ENCODE measurements around the gene IQSEC2. TPM values are rescaled to one million over a fixed set of nuclear protein-coding genes. Genes with fewer than 3 reads are reported as not detected.

Gene IQSEC2
- total and polyA plus RNA-seq, 10 donors: 5.2 to 15.7 (median 8.5) TPM

- H3K27me3 ChIP-seq (replicated peaks in 1 of 7): peaks cover 0 to 36% (median 0%) of the 10 kb centered on the region in 7 donors
- peak overlapping the region in 2 of 8 donors; percentile 40 to 46 for H3K27ac ChIP-seq
- 52 to 66% (median 63%) methylated on average over 6 to 8 of the region's 8 CpGs for WGBS, 5 donors
- no peak for DNase-seq
- H3K36me3 ChIP-seq: no peaks in the 10 kb centered on the region
- no peak overlapping the region for H3K4me3 ChIP-seq
- intact Hi-C loops (cut with DNase I; ENCODE audit: low total_unique reads): no loop called here
- TF ChIP-seq POLR2AphosphoS5 (IDR thresholded peaks at IDR 0.05) (no peak), POLR2A (IDR thresholded peaks at IDR 0.05) (no peak), CTCF (IDR thresholded peaks at IDR 0.05 in 8 of 11, conservative IDR thresholded peaks at IDR 0.05 in 3 of 11) (no peak)
- peaks cover 0 to 38% (median 0%) of the 10 kb centered on the region in 6 donors for H3K4me1 ChIP-seq
- no peaks in the 10 kb centered on the region for H3K9me3 ChIP-seq
These were observed 15.4 kb downstream of the IQSEC2 start for GRCh38 chrX:53265771-53266574.

GRCh38 chrX:53263597-53264094 is 17.7 kb downstream of the IQSEC2 start:
- Histone ChIP-seq H3K9me3 (no peaks in the 10 kb centered on the region), H3K4me1 (peaks cover 0 to 38% (median 0%) of the 10 kb centered on the region in 6 donors), H3K36me3 (no peaks in the 10 kb centered on the region), H3K27me3 (replicated peaks in 1 of 7) (peaks cover 0 to 36% (median 0%) of the 10 kb centered on the region in 7 donors), H3K4me3 (no peak overlapping the region), H3K27ac (no peak overlapping the region)
- DNase-seq: peak; percentile 54
- 43 to 66% (median 57%) methylated on average over 6 to 11 of the region's 11 CpGs for WGBS, 5 donors
- intact Hi-C loops (cut with DNase I; ENCODE audit: low total_unique reads): no loop called here
- TF ChIP-seq CTCF (IDR thresholded peaks at IDR 0.05 in 8 of 11, conservative IDR thresholded peaks at IDR 0.05 in 3 of 11): no peak
- TF ChIP-seq POLR2A (IDR thresholded peaks at IDR 0.05): no peak
- TF ChIP-seq POLR2AphosphoS5 (IDR thresholded peaks at IDR 0.05): no peak

- H3K4me1 ChIP-seq: peaks cover 0 to 38% (median 0%) of the 10 kb centered on the region in 6 donors
- DNase-seq: peak; percentile 13
- WGBS, 5 donors: 19 to 39% (median 34%) methylated on average over 4 to 8 of the region's 8 CpGs
These were observed 18.4 kb downstream of the IQSEC2 start for GRCh38 chrX:53262918-53263394.

More at GRCh38 chrX:53262918-53263394, 18.4 kb downstream of the IQSEC2 start:
- TF ChIP-seq POLR2A (IDR thresholded peaks at IDR 0.05): no peak
- TF ChIP-seq CTCF (IDR thresholded peaks at IDR 0.05 in 8 of 11, conservative IDR thresholded peaks at IDR 0.05 in 3 of 11): no peak
- no peak for TF ChIP-seq POLR2AphosphoS5 (IDR thresholded peaks at IDR 0.05)
- Histone ChIP-seq H3K9me3 (no peaks in the 10 kb centered on the region), H3K27me3 (replicated peaks in 1 of 7) (peaks cover 0 to 35% (median 0%) of the 10 kb centered on the region in 7 donors), H3K36me3 (no peaks in the 10 kb centered on the region), H3K4me3 (no peak overlapping the region), H3K27ac (no peak overlapping the region)
- intact Hi-C loops (cut with DNase I; ENCODE audit: low total_unique reads): no loop called here
